ENCODE data around the gene GNAI3.

DNA sequence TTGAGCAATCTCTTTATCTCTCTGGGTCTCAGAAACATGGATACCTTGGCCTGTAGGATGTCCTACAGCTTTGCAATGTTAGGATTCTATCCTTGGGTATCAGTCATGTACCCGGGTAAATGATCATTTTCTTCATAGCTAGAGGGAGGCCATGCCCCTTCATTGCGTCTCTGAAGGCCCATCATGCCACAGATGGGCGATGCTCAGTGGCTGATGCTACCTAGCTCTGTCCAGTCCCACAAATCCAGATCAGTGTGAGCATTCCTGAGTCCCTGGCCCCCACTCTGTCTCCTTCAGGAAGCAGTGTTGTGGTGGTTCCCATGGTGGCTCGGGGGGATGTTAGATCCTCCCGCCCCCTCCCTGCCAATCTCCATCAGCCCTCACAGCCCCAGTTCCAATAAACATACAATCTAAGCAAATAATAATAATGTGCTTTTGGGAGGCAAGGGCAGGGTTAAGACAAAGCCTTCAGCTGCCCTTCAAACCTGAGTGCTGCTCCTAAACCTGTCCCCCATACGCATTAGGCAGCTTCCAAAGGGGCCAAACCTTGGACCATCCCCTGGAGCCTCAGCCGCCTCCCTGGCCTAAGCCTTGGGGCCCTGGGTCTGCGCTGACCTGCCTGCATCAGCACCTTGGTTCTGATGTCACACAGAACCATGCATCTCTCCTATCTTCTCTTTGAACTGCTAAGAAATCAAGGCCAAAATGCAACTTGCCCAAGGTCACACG is 9.4 kb upstream of the GNAI3 start:
- TF ChIP-seq POLR2AphosphoS5 (IDR thresholded peaks at IDR 0.05; ENCODE audit: low read depth, low read length) (no peak), POLR2A (IDR thresholded peaks at IDR 0.05; ENCODE audit: low read depth, low read length) (no peak), TAF1 (IDR thresholded peaks at IDR 0.05; ENCODE audit: low read depth, low read length) (no peak), SPI1 (IDR thresholded peaks at IDR 0.05; ENCODE audit: low read depth, low read length) (no peak)
